Stomach smooth muscle (tissue), 2 donors: ENCODE results near the gene WNT9A.

Source experiments
- H3K27ac ChIP-seq: one replicate; pipeline ENCODE4 v1.7.0; 2013; ENCODE audit warnings: mild to moderate bottlenecking, low read length, inconsistent platforms
- H3K27me3 ChIP-seq, 2 donors: one replicate each; pipeline ENCODE4 v1.7.0; 2013; ENCODE audit warnings: low read length in 2 of 2; ENCODE audit not compliant: insufficient read depth in 2 of 2, control insufficient read depth in 1 of 2
- H3K36me3 ChIP-seq, 2 donors: one replicate each; pipeline ENCODE4 v1.7.0; 2013; ENCODE audit warnings: low read length in 2 of 2; ENCODE audit not compliant: control insufficient read depth in 2 of 2, insufficient read depth in 2 of 2
- H3K4me1 ChIP-seq: one replicate; pipeline ENCODE4 v1.7.0; 2013; ENCODE audit warnings: low read length; ENCODE audit not compliant: control insufficient read depth, insufficient read depth
- H3K4me3 ChIP-seq, 2 donors: one replicate each; pipeline ENCODE4 v1.7.0; 2013; ENCODE audit warnings: low read length in 2 of 2
- H3K9ac ChIP-seq, 2 donors: one replicate each; pipeline ENCODE4 v1.7.0; 2013; ENCODE audit warnings: low read length in 2 of 2, mild to moderate bottlenecking in 1 of 2
- H3K9me3 ChIP-seq, 2 donors: one replicate each; pipeline ENCODE4 v1.7.0; 2013; ENCODE audit warnings: low read length in 2 of 2; ENCODE audit not compliant: control insufficient read depth in 2 of 2
- donor health status: healthy.
- donor health status: Pancreatic carcinoma.

WNT9A gene

GRCh38 chr1:227892489-227893299 is 55.0 kb downstream of the WNT9A start:
- Histone ChIP-seq H3K27ac (no peak overlapping the region), H3K36me3 (no peaks in the 10 kb centered on the region), H3K4me1 (peaks cover 13% of the 10 kb centered on the region), H3K9ac (no peak overlapping the region), H3K9me3 (no peaks in the 10 kb centered on the region), H3K27me3 (no peaks in the 10 kb centered on the region), H3K4me3 (no peak overlapping the region)

GRCh38 chr1:227891955-227892488 is 55.7 kb downstream of the WNT9A start:
- no peak overlapping the region for H3K27ac ChIP-seq
- H3K4me1 ChIP-seq: peaks cover 18% of the 10 kb centered on the region
- H3K4me3 ChIP-seq: no peak overlapping the region
- H3K9ac ChIP-seq: no peak overlapping the region
- H3K27me3 ChIP-seq: no peaks in the 10 kb centered on the region
- H3K36me3 ChIP-seq: no peaks in the 10 kb centered on the region
- H3K9me3 ChIP-seq: no peaks in the 10 kb centered on the region

- H3K27me3 ChIP-seq: no peaks in the 10 kb centered on the region
- peaks cover 20% of the 10 kb centered on the region for H3K4me1 ChIP-seq
- no peak overlapping the region for H3K27ac ChIP-seq
- H3K36me3 ChIP-seq: no peaks in the 10 kb centered on the region
- no peaks in the 10 kb centered on the region for H3K9me3 ChIP-seq
- no peak overlapping the region for H3K4me3 ChIP-seq
- no peak overlapping the region for H3K9ac ChIP-seq
Measured at GRCh38 chr1:227891223-227891954, 56.3 kb downstream of the WNT9A start.

GRCh38 chr1:227890451-227891222 is 57.1 kb downstream of the WNT9A start:
- H3K9ac ChIP-seq: no peak overlapping the region
- H3K27me3 ChIP-seq: no peaks in the 10 kb centered on the region
- peaks cover 21% of the 10 kb centered on the region for H3K4me1 ChIP-seq
- no peaks in the 10 kb centered on the region for H3K9me3 ChIP-seq
- H3K36me3 ChIP-seq: no peaks in the 10 kb centered on the region
- no peak overlapping the region for H3K27ac ChIP-seq
- no peak overlapping the region for H3K4me3 ChIP-seq

GRCh38 chr1:227889863-227890405 is 57.8 kb downstream of the WNT9A start:
- Histone ChIP-seq H3K4me3 (no peak overlapping the region), H3K4me1 (peaks cover 26% of the 10 kb centered on the region), H3K9ac (no peak overlapping the region), H3K27ac (no peak overlapping the region), H3K27me3 (no peaks in the 10 kb centered on the region), H3K36me3 (no peaks in the 10 kb centered on the region), H3K9me3 (no peaks in the 10 kb centered on the region)

- Histone ChIP-seq H3K27me3 (no peaks in the 10 kb centered on the region), H3K9ac (no peak overlapping the region), H3K36me3 (no peaks in the 10 kb centered on the region), H3K27ac (no peak overlapping the region), H3K4me1 (peaks cover 26% of the 10 kb centered on the region), H3K9me3 (no peaks in the 10 kb centered on the region), H3K4me3 (no peak overlapping the region)
Measured at GRCh38 chr1:227889047-227889862, 58.5 kb downstream of the WNT9A start.

GRCh38 chr1:227888404-227889046 is 59.2 kb downstream of the WNT9A start:
- Histone ChIP-seq H3K4me3 (no peak overlapping the region), H3K9me3 (no peaks in the 10 kb centered on the region), H3K27ac (peak overlapping the region; percentile 99), H3K27me3 (no peaks in the 10 kb centered on the region), H3K36me3 (no peaks in the 10 kb centered on the region), H3K9ac (peak overlapping the region; percentile 71 to 84), H3K4me1 (peaks cover 26% of the 10 kb centered on the region)

GRCh38 chr1:227887697-227888403 is 59.9 kb downstream of the WNT9A start:
- Histone ChIP-seq H3K4me3 (peak overlapping the region; percentile 58 to 75), H3K9ac (peak overlapping the region; percentile 82 to 84), H3K27ac (peak overlapping the region; percentile 99)

GRCh38 chr1:227886993-227887696 is 60.6 kb downstream of the WNT9A start:
- Histone ChIP-seq H3K4me3 (peak overlapping the region; percentile 58 to 75), H3K27me3 (no peaks in the 10 kb centered on the region), H3K27ac (peak overlapping the region; percentile 99), H3K36me3 (no peaks in the 10 kb centered on the region), H3K9me3 (no peaks in the 10 kb centered on the region), H3K4me1 (peaks cover 26% of the 10 kb centered on the region), H3K9ac (peak overlapping the region; percentile 82 to 84)

More at GRCh38 chr1:227887697-227888403, 59.9 kb downstream of the WNT9A start:
- Histone ChIP-seq H3K4me1 (peaks cover 26% of the 10 kb centered on the region), H3K27me3 (no peaks in the 10 kb centered on the region), H3K36me3 (no peaks in the 10 kb centered on the region), H3K9me3 (no peaks in the 10 kb centered on the region)
